GM12878 (cell line): Measurements from ENCODE around the gene ACSL3. TPM values are rescaled to one million over a fixed set of nuclear protein-coding genes. Genes with fewer than 3 reads are reported as not detected.

Experiments
- ATAC-seq: fragments of 200-7000 bp; cut with Tn5 transposase; 3 replicates; pipeline ENCODE4 v1.9.1; 2020; ENCODE audit warnings: mild to moderate bottlenecking, moderate library complexity
- BruUV-seq: library from RNA; stranded (reverse); fragments of 400-500 nt; replicated peaks from 2 replicates; lab custom pipeline; 2021; lab: Mats Ljungman, UMichigan
- CTCF ChIA-PET: fragments of 300-600 bp; sonication (Branson Sonifier 250); formaldehyde crosslinking; extraction: SDS; loops from one replicate; lab custom pipeline; 2021; ENCODE audit warnings: inconsistent platforms; lab: Yijun Ruan, JAX
- POLR2A ChIA-PET: fragments of 350-600 bp; formaldehyde crosslinking; extraction: SDS; loops from one replicate; lab custom pipeline; 2021; ENCODE audit warnings: inconsistent platforms; lab: Charles Lee
- RAD21 ChIA-PET: fragments of 300-600 bp; sonication (Branson Sonifier 250); formaldehyde crosslinking; loops from one replicate; lab custom pipeline; 2023; ENCODE audit warnings: antibody characterized with exemption; ENCODE audit not compliant: unreplicated experiment; lab: Charles Lee
- SMC1A ChIA-PET: fragments of 300-600 bp; sonication (Branson Sonifier 250); formaldehyde crosslinking; loops from one replicate; lab custom pipeline; 2023; ENCODE audit not compliant: unreplicated experiment, uncharacterized antibody; lab: Charles Lee
- DNase-seq: peaks from one replicate; pipeline ENCODE4 v3.0.0-alpha.2; 2011; ENCODE audit warnings: low read depth, low spot score
- FAIRE-seq: peaks from 3 replicates; lab custom pipeline; 2011; peaks lifted over from hg19 to GRCh38; lab: Jason Lieb, UNC
- H2AFZ ChIP-seq: 2 replicates; pipeline ENCODE4 v1.6.0; 2011; ENCODE audit warnings: low read depth, low read length, control low read depth; ENCODE audit not compliant: control insufficient read depth
- H3K27ac ChIP-seq: 2 replicates; pipeline ENCODE4 v1.5.1; 2011; ENCODE audit warnings: control low read depth; ENCODE audit not compliant: control insufficient read depth, insufficient read depth
- H3K27me3 ChIP-seq, 2 experiments: replicated peaks in 1 of 2; 2 replicates each; pipeline versions ENCODE4 v1.6.0 to v1.6.1; 2011; ENCODE audit warnings: low read length in 1 of 2; ENCODE audit not compliant: control insufficient read depth in 2 of 2, insufficient read depth in 2 of 2
- H3K36me3 ChIP-seq, 2 experiments: 2 replicates each; pipeline ENCODE4 v1.5.1; 2011; ENCODE audit warnings: low read length in 1 of 2; ENCODE audit not compliant: control insufficient read depth in 2 of 2, insufficient read depth in 2 of 2
- H3K4me1 ChIP-seq: 2 replicates; pipeline ENCODE4 v1.6.1; 2011; ENCODE audit warnings: mild to moderate bottlenecking, low read length, moderate library complexity, mixed read lengths; ENCODE audit not compliant: control insufficient read depth, insufficient read depth
- H3K4me2 ChIP-seq: 2 replicates; pipeline ENCODE4 v1.6.0; 2011; ENCODE audit warnings: control low read depth; ENCODE audit not compliant: control insufficient read depth, insufficient read depth
- H3K4me3 ChIP-seq: fragments of 200-600 bp; sonication (generic); 2 replicates; pipeline ENCODE4 v1.5.1; 2016
- H3K79me2 ChIP-seq: 2 replicates; pipeline ENCODE4 v1.6.0; 2011; ENCODE audit warnings: low read length; ENCODE audit not compliant: control insufficient read depth, insufficient read depth
- H3K9ac ChIP-seq: 2 replicates; pipeline ENCODE4 v1.8.0; 2011; ENCODE audit warnings: low read length, control low read depth, mixed read lengths; ENCODE audit not compliant: control insufficient read depth, insufficient read depth
- H3K9me3 ChIP-seq: replicated peaks from 3 replicates; pipeline ENCODE4 v1.5.1; 2011; ENCODE audit warnings: mild to moderate bottlenecking, low read length; ENCODE audit not compliant: control insufficient read depth, insufficient read depth
- H4K20me1 ChIP-seq: 2 replicates; pipeline ENCODE4 v1.6.0; 2011; ENCODE audit not compliant: control insufficient read depth, insufficient read depth
- BCL11A ChIP-seq: IDR thresholded peaks from 2 replicates; pipeline ENCODE4 v1.6.1; 2011; ENCODE audit warnings: low read depth, low read length
- CBFB ChIP-seq: IDR thresholded peaks from 2 replicates; pipeline ENCODE4 v1.6.1; 2016; ENCODE audit warnings: antibody characterized with exemption, low read depth
- E2F8 ChIP-seq: fragments of 450-650 bp; IDR thresholded peaks from 2 replicates; pipeline ENCODE4 v1.6.1; 2018; ENCODE audit warnings: mild to moderate bottlenecking, low read depth, moderate library complexity; ENCODE audit not compliant: partially characterized antibody
- ELK1 ChIP-seq: IDR thresholded peaks from 2 replicates; pipeline ENCODE4 v1.6.1; 2012; ENCODE audit warnings: low read depth, low read length, improper control_type of control experiment
- IRF4 ChIP-seq: IDR thresholded peaks from 2 replicates; pipeline ENCODE4 v1.6.1; 2011; ENCODE audit warnings: low read depth, low read length
- KDM1A ChIP-seq: fragments of 200-600 bp; sonication (generic); IDR thresholded peaks from 2 replicates; pipeline ENCODE4 v1.6.1; 2016; ENCODE audit warnings: borderline replicate concordance
- LARP7 ChIP-seq: fragments of 450-650 bp; IDR thresholded peaks from 2 replicates; pipeline ENCODE4 v1.6.1; 2017; ENCODE audit warnings: mild to moderate bottlenecking
- MEF2B ChIP-seq: fragments of 450-650 bp; IDR thresholded peaks from 2 replicates; pipeline ENCODE4 v1.6.1; 2018; ENCODE audit warnings: mild to moderate bottlenecking, moderate library complexity; ENCODE audit not compliant: partially characterized antibody, poor library complexity, severe bottlenecking
- MTA2 ChIP-seq: fragments of 450-650 bp; IDR thresholded peaks from 2 replicates; pipeline ENCODE4 v1.6.1; 2016; ENCODE audit warnings: low read depth, mild to moderate bottlenecking, moderate library complexity
- MTA3 ChIP-seq: IDR thresholded peaks from 2 replicates; pipeline ENCODE4 v1.6.1; 2012; ENCODE audit warnings: low read length, inconsistent platforms, borderline replicate concordance
- POLR2A ChIP-seq: IDR thresholded peaks from 2 replicates; pipeline ENCODE4 v1.6.1; 2011; ENCODE audit warnings: low read depth, mild to moderate bottlenecking, low read length
- RELA ChIP-seq: fragments of 450-650 bp; IDR thresholded peaks from 2 replicates; pipeline ENCODE4 v1.8.0; 2014; ENCODE audit warnings: borderline replicate concordance; ENCODE audit not compliant: partially characterized antibody
- RFX5 ChIP-seq: IDR thresholded peaks from 2 replicates; pipeline ENCODE4 v1.6.1; 2011; ENCODE audit warnings: low read depth, low read length, improper control_type of control experiment
- SKIL ChIP-seq: fragments of 450-650 bp; IDR thresholded peaks from 2 replicates; pipeline ENCODE4 v1.6.1; 2017; ENCODE audit warnings: mild to moderate bottlenecking, low read depth, inconsistent platforms; ENCODE audit not compliant: poor library complexity, severe bottlenecking
- SREBF2 ChIP-seq: IDR thresholded peaks from 2 replicates; pipeline ENCODE4 v1.6.1; 2012; ENCODE audit warnings: mild to moderate bottlenecking, low read length
- TARDBP ChIP-seq: IDR thresholded peaks from 2 replicates; pipeline ENCODE4 v1.6.1; 2016; ENCODE audit warnings: borderline replicate concordance
- TCF3 ChIP-seq: IDR thresholded peaks from 2 replicates; pipeline ENCODE4 v1.6.1; 2012; ENCODE audit warnings: low read depth, mild to moderate bottlenecking, low read length, borderline replicate concordance; ENCODE audit not compliant: insufficient read depth
- WGBS: methylation state at CpG from one replicate; pipeline ENCODE4 v1.1.6; 2016; ENCODE audit warnings: low lambda C conversion rate; ENCODE audit not compliant: insufficient replicate concordance, insufficient coverage; ENCODE audit errors: missing lambda C conversion rate; 5-methylcytosine and 5-hydroxymethylcytosine counted together
- in situ Hi-C: fragments of 300-500 bp; cut with MboI; formaldehyde crosslinking; loops from 9 replicates; pipeline ENCODE4 v1.14.3; 2018; ENCODE audit warnings: mixed read lengths
- intact Hi-C: fragments of 100-400 bp; cut with micrococcal nuclease; formaldehyde crosslinking; loops from one replicate; pipeline ENCODE4 v1.14.2; 2022; ENCODE audit not compliant: unreplicated experiment
- polyA plus RNA-seq, 11 experiments: library from polyadenylated mRNA; depleted of rRNA in 4 of 11; unstranded in 6 of 11; stranded (reverse) in 5 of 11; fragments of >200 nt; fragmentation: Nextera tagmentation in 4 of 11; fragmentation: Illumina TruSeq in 1 of 11; extraction: Ambion mirVana in 4 of 11; extraction: Trizol in 1 of 11; gene quantifications; 1 replicate in 1 of 11; 2 replicates in 10 of 11; pipeline versions ENCODE4 v1.2.1 to v1.2.3, GENCODE V29; 2011 to 2016; ENCODE audit warnings: inconsistent platforms in 2 of 11, missing spikeins in 2 of 11, low read depth in 1 of 11
- total RNA-seq, 4 experiments: library from RNA; depleted of rRNA in 3 of 4; stranded (reverse); fragments of >200 nt in 3 of 4; fragmentation: Illumina TruSeq in 1 of 4; extraction: Trizol in 1 of 4; gene quantifications; 2 replicates each; pipeline versions ENCODE4 v1.2.1 to v1.2.3, GENCODE V29; 2013 to 2021

Gene ACSL3
- total and polyA plus RNA-seq, 10 of the 15 experiments (the other 5 are each of a cell fraction or from before 2014, with no cell fraction given) = 15.6 to 83.9 (median 56.7) TPM

- SMC1A ChIA-PET = no interaction called here
- FAIRE-seq (no peak), ATAC-seq (no peak), DNase-seq (no peak)
- 15% methylated on average over 3 of the region's 3 CpGs for WGBS
- Histone ChIP-seq H3K27ac (no peak overlapping the region), H2AFZ (no peak overlapping the region), H3K4me3 (no peak overlapping the region), H3K9ac (no peak overlapping the region), H3K79me2 (no peaks in the 10 kb centered on the region), H3K27me3 (no peaks in the 10 kb centered on the region; a peak in 1 of 4 replicates), H3K4me1 (no peaks in the 10 kb centered on the region), H3K36me3 (no peaks in the 10 kb centered on the region), H3K4me2 (no peak overlapping the region), H4K20me1 (no peaks in the 10 kb centered on the region), H3K9me3 (no peaks in the 10 kb centered on the region)
- in situ Hi-C loops (no loop called here), intact Hi-C loops (no loop called here)
- TF ChIP-seq IRF4 (no peak), BCL11A (no peak), RFX5 (no peak), MTA3 (no peak), ELK1 (no peak), SREBF2 (no peak), SKIL (no peak), TARDBP (no peak), E2F8 (no peak), MTA2 (no peak), TCF3 (no peak), LARP7 (no peak), MEF2B (no peak), KDM1A (no peak), POLR2A (no peak), RELA (no peak), CBFB (no peak)
- POLR2A ChIA-PET = no interaction called here
- CTCF ChIA-PET = no interaction called here
- no TSS peak for BruUV-seq
- RAD21 ChIA-PET = interaction anchor here (1.1 kb wide), 1 partner anchor 122 kb away, joined by 3 read pairs; no protein-coding TSS in a partner anchor
Measured at GRCh38 chr2:222830164-222830563, 30.7 kb upstream of the ACSL3 start.
